Type B pancreatic cell (in vitro differentiated cells): Measurements from ENCODE around the gene GOLGA8N. TPM values are rescaled to one million over a fixed set of nuclear protein-coding genes. Genes with fewer than 3 reads are reported as not detected.

ENCODE experiments used
- DNase-seq: peaks from one replicate; pipeline ENCODE4 v3.0.0; 2021; ENCODE audit warnings: mixed read lengths; ENCODE audit not compliant: unreplicated experiment; ENCODE audit errors: extremely low spot score
- H3K27ac Mint-ChIP-seq: 2 replicates; pipeline ENCODE4 v1.8.0; 2021; ENCODE audit warnings: mild to moderate bottlenecking, mixed read lengths
- H3K27me3 Mint-ChIP-seq: 2 replicates; pipeline ENCODE4 v1.8.0; 2021; ENCODE audit warnings: mixed read lengths
- H3K36me3 Mint-ChIP-seq: 2 replicates; pipeline ENCODE4 v1.8.0; 2021; ENCODE audit warnings: mixed read lengths
- H3K4me1 Mint-ChIP-seq: one replicate; pipeline ENCODE4 v1.8.0; 2021; ENCODE audit warnings: mixed read lengths; ENCODE audit not compliant: unreplicated experiment
- H3K4me3 Mint-ChIP-seq: 2 replicates; pipeline ENCODE4 v1.8.0; 2021; ENCODE audit warnings: mild to moderate bottlenecking, mixed read lengths
- H3K9me3 Mint-ChIP-seq: 2 replicates; pipeline ENCODE4 v1.8.0; 2021; ENCODE audit warnings: mixed read lengths
- total RNA-seq: library from RNA; stranded (reverse); gene quantifications from 2 replicates; pipeline ENCODE4 v1.2.1, GENCODE V29; 2021; ENCODE audit warnings: low replicate concordance
- TF ChIP-seq, protein P1 (sequence below): fragments of 200-600 bp; sonication (generic); conservative IDR thresholded peaks from 2 replicates; pipeline ENCODE4 v1.5.0; 2021; ENCODE audit warnings: antibody characterized with exemption, mild to moderate bottlenecking

Gene GOLGA8N
- total RNA-seq, 1 donor from 2014 or later: 3.9 TPM

DNA sequence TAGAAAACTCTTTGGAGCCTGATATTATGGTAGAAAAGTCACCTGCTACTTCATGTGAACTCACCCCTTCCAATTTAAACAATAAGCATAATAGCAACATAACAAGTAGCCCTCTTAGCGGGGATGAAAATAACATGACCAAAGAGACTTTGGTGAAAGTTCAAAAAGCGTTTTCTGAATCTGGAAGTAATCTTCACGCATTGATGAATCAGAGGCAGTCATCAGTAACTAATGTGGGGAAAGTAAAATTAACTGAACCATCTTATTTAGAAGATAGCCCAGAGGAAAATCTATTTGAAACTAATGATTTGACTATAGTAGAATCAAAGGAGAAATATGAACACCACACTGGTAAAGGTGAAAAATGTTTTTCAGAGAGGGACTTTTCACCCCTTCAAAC lies 43.2 kb downstream of the GOLGA8N start:
- no peak overlapping the region for H3K4me3 Mint-ChIP-seq

GRCh38 chr15:32636908-32637567 lies 43.8 kb downstream of the GOLGA8N start:
- DNase-seq: no peak
- TF ChIP-seq, protein P1, sequence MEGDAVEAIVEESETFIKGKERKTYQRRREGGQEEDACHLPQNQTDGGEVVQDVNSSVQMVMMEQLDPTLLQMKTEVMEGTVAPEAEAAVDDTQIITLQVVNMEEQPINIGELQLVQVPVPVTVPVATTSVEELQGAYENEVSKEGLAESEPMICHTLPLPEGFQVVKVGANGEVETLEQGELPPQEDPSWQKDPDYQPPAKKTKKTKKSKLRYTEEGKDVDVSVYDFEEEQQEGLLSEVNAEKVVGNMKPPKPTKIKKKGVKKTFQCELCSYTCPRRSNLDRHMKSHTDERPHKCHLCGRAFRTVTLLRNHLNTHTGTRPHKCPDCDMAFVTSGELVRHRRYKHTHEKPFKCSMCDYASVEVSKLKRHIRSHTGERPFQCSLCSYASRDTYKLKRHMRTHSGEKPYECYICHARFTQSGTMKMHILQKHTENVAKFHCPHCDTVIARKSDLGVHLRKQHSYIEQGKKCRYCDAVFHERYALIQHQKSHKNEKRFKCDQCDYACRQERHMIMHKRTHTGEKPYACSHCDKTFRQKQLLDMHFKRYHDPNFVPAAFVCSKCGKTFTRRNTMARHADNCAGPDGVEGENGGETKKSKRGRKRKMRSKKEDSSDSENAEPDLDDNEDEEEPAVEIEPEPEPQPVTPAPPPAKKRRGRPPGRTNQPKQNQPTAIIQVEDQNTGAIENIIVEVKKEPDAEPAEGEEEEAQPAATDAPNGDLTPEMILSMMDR: no peak
- no peak overlapping the region for H3K4me3 Mint-ChIP-seq
- no peaks in the 10 kb centered on the region for H3K9me3 Mint-ChIP-seq
- peaks cover 16% of the 10 kb centered on the region for H3K36me3 Mint-ChIP-seq
- peaks cover 9% of the 10 kb centered on the region for H3K27me3 Mint-ChIP-seq
- H3K4me1 Mint-ChIP-seq: peaks cover 10% of the 10 kb centered on the region
- no peak overlapping the region for H3K27ac Mint-ChIP-seq

More for the DNA sequence above, 43.2 kb downstream of the GOLGA8N start:
- Mint-ChIP-seq H3K9me3 (no peaks in the 10 kb centered on the region), H3K27me3 (peaks cover 3% of the 10 kb centered on the region), H3K4me1 (peaks cover 4% of the 10 kb centered on the region), H3K27ac (no peak overlapping the region), H3K36me3 (peaks cover 16% of the 10 kb centered on the region)
- no peak for DNase-seq
- TF ChIP-seq, protein P1: no peak

- TF ChIP-seq, protein P1: no peak
- no peaks in the 10 kb centered on the region for H3K9me3 Mint-ChIP-seq
- peaks cover 12% of the 10 kb centered on the region for H3K4me1 Mint-ChIP-seq
- H3K27ac Mint-ChIP-seq: no peak overlapping the region
- peaks cover 9% of the 10 kb centered on the region for H3K27me3 Mint-ChIP-seq
- no peak for DNase-seq
- H3K4me3 Mint-ChIP-seq: no peak overlapping the region
- peaks cover 16% of the 10 kb centered on the region for H3K36me3 Mint-ChIP-seq
Observed at GRCh38 chr15:32637704-32638103, 44.4 kb downstream of the GOLGA8N start.

- Mint-ChIP-seq H3K36me3 (peaks cover 13% of the 10 kb centered on the region), H3K9me3 (no peaks in the 10 kb centered on the region), H3K4me1 (peaks cover 34% of the 10 kb centered on the region), H3K27me3 (peaks cover 9% of the 10 kb centered on the region), H3K4me3 (peak within 1 kb of the TSS; percentile 89), H3K27ac (peak within 1 kb of the TSS; percentile 80)
- DNase-seq: peak; percentile 73
- TF ChIP-seq, protein P1: no peak
Observed at GRCh38 chr15:32641517-32642059, 48.3 kb downstream of the GOLGA8N start, which contains the start of gene SCG5. Gene SCG5, plus strand, starts transcription at chr15:32641710. Its CDS starts 1,883 bp downstream, at chr15:32643593.

DNA sequence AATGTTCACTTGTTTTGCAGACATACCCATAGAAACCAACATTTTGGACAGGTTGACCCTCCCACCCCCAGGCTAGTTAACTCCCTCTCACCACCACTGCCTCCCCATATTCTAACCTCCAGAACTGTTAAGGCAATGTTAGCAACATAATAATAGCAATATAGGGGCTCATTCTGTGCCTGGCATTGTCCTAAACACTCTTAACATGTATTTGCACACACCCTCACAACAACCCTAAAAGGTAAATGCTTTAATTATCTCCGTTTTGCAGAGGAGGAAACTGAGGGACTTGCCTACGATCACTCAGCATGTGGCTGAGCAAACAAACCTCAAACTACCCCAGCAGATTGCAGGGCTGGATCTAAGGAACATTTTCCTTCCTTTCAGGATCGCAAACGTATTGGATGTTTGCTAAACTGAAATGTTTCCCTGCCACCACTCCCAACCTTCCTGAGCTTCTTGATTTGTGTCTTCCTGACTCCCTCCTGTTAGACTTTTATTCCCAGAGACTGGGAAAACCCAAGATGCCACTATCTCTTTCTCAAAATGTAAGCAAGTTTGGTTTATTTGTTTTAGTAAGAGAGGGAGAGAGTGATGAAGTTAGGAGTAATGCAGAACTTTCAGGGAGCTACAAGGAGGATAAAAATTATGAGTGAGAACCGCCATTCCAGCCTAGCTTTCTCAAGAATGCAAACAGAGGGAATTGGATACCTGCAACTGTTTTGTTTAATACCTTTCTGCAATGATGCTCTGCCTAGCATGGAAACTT lies 49.6 kb downstream of the GOLGA8N start:
- H3K36me3 Mint-ChIP-seq: peaks cover 4% of the 10 kb centered on the region
- H3K27me3 Mint-ChIP-seq: peaks cover 9% of the 10 kb centered on the region
- no peak for DNase-seq
- H3K4me1 Mint-ChIP-seq: peaks cover 34% of the 10 kb centered on the region
- TF ChIP-seq, protein P1: no peak
- peak overlapping the region; percentile 46 for H3K4me3 Mint-ChIP-seq
- no peaks in the 10 kb centered on the region for H3K9me3 Mint-ChIP-seq
- no peak overlapping the region for H3K27ac Mint-ChIP-seq
